Pons (tissue), 1 donor: ENCODE measurements around the gene CTDSPL.

Experiments used
- DNase-seq: peaks from one replicate; pipeline ENCODE4 v3.0.0-alpha.2; 2016; ENCODE audit warnings: low spot score

CTDSPL gene

DNA sequence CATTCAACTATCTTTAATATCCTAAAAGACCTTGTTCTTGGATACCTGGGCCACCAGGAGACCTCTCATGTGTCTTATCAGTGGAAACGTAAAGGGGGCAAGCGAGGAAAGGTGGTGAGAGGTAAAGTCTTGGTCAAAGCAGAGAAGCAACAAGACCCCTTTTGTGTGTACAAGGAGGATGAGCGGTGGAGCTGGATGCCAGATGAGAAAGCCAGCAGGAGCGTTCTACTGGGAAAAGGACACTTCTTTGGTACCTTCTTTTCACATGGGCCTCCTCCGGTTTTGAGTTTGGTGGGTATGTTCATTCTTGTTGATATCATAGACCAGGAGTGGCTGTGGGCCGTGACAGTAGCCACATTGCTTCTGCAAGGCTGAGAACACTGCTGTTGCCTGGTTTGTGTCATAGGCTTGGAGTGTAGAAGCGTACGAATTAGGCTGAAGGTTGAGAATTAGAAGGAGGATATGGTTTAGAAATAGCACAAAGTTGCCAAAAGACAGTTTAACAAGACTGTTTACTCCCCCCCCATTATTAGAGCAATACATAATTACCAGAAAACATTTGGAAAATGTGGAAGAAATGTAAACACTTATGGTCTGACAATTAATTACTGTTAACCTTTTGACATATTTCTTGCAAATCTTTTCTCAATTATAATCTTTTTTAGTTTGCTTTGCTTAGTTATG, 82.1 kb downstream of the CTDSPL start:
- DNase-seq: no peak

- DNase-seq: no peak
These were observed 82.7 kb downstream of the CTDSPL start for GRCh38 chr3:37944391-37944842.

DNA sequence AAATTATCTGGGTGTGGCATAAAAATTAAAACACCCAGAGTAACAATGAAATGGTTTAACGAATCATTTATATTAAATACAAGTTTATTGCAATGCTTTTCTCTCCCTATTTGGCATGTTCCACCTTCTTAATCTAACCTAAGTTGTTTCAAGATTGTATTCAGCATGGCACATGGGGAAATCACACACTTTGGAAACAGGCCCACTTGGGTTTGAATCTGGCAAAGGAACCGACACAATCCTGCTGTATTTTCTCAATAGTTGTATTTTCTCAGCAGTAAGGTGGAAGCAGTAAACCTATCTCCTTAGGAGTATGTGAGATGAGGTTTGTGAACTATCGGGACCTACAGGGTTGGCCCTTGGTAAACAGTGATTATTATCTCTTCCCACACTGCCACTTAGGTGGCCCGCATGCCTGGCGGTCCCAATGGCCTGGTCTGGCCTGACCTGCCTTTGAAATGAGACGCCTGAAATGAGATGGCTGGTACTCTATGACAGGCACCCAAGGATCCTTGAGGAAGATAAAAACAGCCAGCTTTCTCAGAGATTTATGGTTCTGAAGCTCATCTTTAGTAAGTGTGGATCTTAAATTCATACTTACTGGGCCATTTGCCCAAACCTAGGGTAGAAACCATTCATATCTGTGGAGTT, 83.6 kb downstream of the CTDSPL start:
- DNase-seq: no peak

DNA sequence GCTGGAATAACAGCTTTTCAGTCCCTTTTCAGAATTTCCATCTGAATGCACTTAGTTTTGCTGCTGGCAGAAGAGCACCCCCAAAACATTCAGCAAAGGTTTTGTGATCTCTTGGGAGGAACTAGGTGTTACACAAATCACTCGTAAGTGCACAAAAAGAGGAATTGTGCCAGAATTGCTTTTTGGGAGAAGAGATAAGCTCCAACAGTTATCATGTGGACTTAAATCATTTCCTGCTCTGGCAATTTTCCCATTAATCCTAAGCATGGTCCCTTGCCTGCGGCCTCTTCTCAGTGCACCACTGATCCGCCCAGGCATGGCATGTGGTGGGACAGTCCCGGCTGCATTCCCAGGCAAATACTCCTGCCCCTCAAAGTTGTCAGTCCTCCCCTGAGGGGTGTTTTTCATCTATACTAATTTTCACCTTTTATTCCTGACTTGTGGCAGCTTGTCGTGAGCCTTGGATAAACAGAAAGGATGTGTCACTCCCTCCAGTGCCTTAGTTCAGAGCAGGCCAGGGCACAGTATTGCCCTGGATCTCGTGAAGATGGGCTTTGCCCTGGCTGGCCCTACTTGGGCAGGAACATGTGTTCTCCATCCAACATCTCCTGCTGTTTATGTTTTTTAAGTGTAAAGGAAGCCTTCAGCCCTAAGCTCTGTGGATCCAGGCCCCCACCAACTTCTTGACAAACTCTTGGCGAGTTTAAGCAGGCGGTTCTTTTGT, 84.3 kb downstream of the CTDSPL start:
- DNase-seq: no peak

- no peak for DNase-seq
These were observed 84.8 kb downstream of the CTDSPL start for GRCh38 chr3:37946531-37946889.

DNA sequence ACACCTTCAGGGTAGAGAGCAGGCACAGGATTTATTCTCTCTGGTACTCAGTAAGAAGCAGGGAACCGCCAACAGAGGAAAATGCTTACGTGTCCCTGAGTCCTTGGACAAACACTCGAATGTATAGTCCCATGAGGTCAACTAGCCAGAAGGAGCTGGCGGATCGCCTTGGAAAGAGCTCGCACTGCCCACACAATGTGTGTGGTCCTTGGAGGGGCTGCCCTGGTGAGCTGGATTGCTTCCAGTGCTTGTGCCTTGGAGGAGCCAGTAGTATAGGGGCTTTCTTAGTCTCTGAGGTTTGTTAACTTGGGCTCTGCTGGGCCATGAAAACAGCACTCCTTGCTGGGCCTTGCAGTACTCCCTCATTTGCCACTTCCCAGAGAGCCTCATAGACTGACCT, 88.2 kb downstream of the CTDSPL start:
- DNase-seq: no peak

- DNase-seq: no peak
These were observed 90.9 kb downstream of the CTDSPL start for GRCh38 chr3:37952564-37952963.

GRCh38 chr3:37953226-37953625, 91.5 kb downstream of the CTDSPL start:
- DNase-seq: no peak

GRCh38 chr3:37953707-37954394, 92.2 kb downstream of the CTDSPL start:
- no peak for DNase-seq

DNA sequence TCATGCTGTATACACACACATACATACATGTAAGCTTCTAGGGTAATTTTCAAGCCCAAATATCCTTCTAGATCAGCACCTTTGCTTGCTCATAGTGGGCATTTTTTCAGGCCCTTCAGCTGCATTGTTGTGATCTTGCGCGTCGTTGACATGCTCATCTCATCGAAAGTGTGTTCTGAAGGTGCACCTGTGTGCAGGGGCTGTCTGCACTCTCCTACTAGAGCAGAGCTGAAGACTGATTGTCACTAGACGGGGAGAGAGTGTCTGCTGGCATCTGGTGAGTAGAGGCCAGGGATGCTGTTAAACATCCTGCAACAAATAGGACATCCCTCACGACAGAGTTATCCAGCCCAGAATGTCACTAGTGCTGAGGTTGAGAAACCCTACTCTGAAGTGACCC, 93.2 kb downstream of the CTDSPL start:
- no peak for DNase-seq

GRCh38 chr3:37955918-37956707, 94.4 kb downstream of the CTDSPL start:
- peak; percentile 72 for DNase-seq

DNA sequence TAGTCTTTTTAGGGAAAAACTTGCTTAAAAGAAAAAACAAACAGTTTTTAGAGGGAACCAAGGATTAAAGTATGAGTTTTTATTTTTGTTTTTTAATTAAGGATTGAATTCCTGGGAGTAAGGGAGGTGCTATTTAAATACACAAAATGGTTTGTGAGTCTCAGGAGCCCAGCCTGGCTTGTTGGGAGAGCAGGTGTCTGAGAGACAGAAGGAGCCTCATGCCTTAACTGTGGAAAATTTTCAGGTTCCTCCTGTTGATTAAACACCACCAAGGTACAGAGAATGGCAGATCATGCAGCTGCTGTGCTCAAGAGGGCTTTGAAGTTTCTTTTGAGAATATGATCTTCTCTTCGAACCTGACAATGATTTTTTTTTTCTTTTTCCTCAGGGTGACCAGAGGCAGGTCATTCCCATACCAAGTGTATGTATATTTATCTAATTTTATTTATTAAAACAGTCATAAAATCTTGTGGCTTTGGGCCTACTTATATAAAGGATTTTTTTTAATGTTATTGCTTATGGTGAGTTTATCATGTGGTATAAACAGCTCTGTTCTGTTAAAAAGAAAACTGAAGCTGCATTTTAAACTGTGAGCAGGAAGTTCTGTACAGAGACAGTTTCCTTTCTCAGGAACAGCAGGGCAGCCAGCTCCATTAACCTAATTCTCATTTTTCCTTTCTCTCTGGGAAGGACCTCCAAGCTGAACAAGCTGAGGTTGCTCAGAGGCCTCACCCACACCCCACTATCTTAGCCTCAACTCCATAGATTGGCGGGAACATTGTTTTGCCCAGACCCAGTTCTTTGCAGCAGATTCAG, 95.3 kb downstream of the CTDSPL start:
- no peak for DNase-seq

DNA sequence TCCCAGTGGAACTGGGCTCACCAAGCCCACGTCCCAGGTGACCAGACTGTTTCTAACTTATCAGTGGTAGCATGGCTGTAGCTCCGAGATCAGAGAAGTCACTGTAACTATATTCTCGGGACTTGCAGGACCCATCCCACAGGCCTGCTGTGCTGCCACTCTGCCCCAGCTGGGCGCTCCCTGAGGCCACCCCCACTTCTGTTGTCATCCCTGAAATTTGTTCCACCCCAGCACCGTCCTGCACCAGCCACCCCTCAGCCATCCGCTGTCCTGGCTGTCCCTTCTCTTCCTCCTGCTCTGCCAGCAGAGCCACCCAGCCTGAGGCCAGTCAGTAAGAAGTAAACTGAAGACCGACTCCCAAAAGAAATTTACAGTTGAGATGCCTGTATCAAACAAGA, 95.9 kb downstream of the CTDSPL start:
- DNase-seq: no peak

DNA sequence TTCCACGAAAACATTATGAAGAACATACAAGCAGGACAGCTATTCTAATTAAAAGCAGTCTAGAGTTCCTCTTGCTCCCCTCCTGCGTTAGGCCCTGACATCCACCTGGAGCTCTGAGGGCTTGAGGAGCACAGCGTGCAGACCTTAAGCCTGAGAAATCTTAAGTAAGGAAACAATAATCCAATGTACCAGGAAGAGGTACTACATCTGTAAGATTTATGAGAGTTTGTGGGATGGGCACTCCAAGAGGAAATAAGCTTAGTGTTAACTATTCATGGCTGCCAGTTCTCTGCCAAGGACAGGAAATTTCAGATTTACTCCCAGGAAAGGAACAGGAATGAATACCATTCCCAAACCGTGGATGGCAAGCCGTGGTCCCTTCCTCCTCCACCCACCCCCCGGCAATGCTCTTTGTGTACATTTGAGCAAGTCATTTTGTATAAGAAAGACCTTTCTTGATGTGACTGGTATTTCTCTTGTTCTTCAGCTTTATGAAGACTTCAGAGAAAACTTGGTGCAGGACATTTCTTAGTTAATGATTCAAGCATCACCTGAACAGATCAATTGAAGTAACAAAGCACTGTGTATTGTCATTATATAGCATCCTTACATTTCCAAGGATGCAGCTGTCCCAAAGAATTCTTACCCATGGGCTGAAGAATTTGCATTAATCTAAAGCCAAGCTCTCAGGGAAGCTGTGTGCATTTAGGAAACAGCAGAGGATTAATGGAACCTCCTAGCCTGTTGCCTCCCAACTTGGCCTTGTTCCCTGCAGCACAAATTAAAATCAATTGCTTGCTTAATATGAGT, 100.1 kb downstream of the CTDSPL start:
- DNase-seq: no peak

- no peak for DNase-seq
These were observed 101.3 kb downstream of the CTDSPL start for GRCh38 chr3:37963016-37963415.

DNA sequence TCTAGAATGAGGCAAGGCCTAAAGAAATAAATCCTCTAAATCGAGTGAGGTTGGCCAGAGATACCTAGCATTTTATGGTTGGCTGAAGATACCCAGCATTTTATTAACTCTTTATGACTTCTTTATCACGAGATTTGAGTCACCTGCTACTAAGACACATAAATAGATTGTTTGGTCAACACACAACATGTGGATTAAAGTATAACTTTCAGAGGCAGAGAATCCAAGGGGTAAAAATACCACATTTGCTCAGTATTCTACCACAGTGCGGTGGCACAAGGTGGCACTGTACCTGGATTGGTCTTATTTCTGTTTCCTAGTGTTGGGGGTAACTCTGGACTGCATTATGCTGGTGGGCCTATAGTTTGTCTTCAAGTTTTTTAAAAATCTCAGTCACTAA, 102.0 kb downstream of the CTDSPL start:
- no peak for DNase-seq

- DNase-seq: no peak
These were observed 102.5 kb downstream of the CTDSPL start for GRCh38 chr3:37964146-37964545.

GRCh38 chr3:37964716-37965115, 103.0 kb downstream of the CTDSPL start:
- DNase-seq: no peak

DNA sequence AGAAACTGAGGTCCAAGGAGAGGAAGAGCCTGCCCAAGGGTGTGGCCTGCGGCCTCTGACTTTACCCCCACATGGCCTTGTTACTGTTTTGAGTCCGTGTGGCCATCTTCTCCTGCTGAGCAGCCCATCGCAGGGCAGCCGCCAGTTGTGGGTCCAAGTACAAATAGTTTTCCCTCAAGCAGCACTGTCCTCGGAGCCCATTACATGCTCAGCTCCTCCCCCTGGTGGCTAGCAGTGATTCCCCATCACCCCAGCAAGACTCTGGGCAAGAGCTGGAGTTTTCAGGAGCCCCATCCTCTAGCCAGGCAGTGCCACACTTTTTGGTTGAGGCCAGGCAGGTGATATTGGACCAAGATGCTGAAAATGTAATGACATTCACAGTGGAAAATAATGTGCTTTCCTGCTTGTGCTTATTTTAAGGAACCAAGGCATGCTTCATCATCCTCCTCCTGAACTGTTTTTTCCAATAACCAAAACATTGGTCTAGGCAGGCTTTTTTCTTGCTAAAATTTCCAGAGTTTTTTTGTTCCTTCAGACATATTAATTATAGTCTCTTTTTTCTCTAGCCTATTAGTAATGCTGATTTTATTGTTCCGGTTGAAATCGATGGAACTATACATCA, 105.7 kb downstream of the CTDSPL start:
- peak; percentile 65 for DNase-seq

GRCh38 chr3:37968199-37968598, 106.5 kb downstream of the CTDSPL start:
- no peak for DNase-seq
